DMS153 treated with DMSO at 0.1 percent for 48 hours (cell line): ENCODE data around the gene TUBB4B.
"Not testable (repeated sequence)": the region's sequence is repeated elsewhere in the genome, so short reads cannot be mapped to it uniquely, and the experiment has no call there.

ENCODE experiments used
- DNase-seq: peaks from one replicate; lab custom pipeline; 2025; ENCODE audit not compliant: unreplicated experiment; lab: John Stamatoyannopoulos, UW

TUBB4B gene

DNA sequence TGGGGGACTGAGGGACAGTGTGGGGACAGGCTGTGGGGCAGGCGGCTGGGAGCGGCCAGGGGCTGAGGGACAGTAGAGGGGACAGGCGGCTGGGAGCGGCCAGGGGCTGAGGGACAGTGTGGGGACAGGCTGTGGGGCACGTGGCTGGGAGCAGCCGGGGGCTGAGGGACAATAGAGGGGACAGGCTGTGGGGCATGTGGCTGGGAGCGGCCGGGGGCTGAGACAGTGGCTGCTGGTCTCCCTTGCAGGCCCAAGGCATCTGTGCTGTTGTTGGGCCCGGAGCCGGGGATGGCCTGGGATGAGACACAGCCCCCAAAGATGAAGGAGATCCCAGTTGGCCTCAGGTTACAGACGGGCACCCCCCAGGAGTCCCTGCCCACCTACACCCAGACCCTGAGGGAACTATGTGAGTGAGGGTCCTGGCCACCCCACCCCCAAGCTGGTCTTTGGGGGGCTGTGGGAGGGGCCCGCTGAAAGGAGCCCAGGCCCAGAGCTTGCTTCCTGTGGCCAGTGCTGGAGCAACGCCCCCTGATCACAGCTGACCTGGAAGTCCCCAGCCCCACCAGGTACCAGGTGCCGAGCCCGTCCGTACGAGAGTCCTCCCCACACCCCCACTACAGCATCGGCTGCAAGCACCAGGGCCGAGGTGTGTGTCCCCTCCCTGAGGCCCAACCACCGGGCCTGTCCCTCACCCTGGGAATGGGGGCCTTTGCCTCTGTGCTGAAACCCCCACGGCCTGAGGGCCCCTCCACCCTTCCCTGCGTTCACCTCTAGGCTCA lies 10.6 kb downstream of the TUBB4B start:
- no peak for DNase-seq

- DNase-seq = peak; percentile 18
These were observed 11.7 kb downstream of the TUBB4B start for GRCh38 chr9:137252555-137253506.

DNA sequence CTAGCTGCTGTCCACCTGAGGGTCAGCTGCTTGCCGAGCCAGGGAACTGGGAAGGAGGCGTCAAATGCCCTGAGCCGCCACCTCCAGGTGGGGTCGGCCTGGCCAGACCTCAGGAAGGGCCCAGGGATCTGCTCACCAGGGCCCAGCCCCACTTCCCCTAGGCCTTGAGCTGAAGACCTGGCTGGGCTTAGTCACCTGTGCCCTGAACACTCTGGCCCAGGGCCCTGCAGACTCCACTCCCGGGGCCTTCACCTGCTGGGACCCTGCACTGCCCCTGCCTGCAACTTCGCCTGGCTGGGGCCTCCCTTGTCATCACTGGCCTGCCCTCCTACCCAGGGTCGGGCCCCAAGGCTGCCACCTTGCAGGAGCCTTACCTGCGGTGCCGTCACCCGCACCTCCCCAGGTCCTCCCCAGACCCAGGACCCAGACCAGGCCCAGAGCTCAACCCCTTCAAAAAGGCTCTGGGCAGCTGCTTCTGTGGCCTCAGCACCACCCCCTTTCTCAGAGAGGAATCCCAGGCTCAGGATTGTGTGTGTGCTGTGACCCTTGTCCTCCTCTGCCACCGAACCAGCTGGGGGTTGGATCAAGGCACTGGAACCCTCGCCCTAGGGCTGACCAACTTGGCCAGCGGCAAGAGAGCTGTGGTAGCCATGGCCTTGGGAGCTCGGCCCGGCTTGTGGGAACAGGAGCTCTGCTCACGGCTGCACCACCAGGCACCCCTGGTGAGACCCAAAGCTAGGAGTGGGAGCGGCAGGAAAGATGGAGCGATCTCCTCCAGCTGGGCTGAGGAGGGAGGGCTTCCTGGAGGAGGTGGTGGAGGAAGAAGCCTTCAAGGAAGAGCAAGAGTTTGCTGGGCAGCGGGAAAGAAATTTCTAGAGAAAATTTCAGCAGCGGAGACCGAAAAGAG lies 12.9 kb downstream of the TUBB4B start:
- DNase-seq = no peak

- peak; percentile 68 for DNase-seq
These were observed 13.7 kb downstream of the TUBB4B start, which contains the start of gene NELFB for GRCh38 chr9:137254624-137255447. TSS of gene NELFB (plus strand) at chr9:137255327.

DNA sequence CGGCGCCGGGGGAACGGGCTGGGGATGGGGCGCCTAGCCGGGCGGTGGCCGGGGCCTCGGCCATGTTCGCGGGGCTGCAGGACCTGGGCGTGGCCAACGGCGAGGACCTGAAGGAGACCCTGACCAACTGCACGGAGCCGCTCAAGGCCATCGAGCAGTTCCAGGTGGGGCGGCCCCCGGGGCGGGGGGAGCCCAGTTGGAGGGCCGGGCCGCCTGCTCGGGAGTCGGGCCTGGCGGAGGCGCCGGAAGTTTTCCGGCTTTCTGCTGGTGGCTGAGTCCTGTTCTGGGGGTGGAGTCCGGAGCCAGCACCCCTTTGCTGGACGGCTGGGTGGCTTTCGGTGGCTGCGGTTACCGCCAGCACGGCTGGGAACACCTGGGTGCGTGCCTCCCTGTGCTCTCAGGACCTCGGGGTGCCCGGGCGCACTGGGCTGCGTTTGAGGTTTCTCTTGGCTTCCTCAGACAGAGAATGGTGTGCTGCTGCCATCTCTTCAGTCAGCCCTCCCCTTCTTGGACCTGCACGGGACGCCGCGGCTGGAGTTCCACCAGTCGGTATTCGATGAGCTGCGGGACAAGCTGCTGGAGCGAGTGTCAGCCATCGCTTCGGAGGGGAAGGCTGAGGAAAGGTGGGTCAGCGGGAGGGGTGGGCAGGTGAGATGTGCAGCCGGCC lies 14.5 kb downstream of the TUBB4B start:
- DNase-seq = no peak

- DNase-seq = no peak
These were observed 15.3 kb downstream of the TUBB4B start for GRCh38 chr9:137256362-137256761.

DNA sequence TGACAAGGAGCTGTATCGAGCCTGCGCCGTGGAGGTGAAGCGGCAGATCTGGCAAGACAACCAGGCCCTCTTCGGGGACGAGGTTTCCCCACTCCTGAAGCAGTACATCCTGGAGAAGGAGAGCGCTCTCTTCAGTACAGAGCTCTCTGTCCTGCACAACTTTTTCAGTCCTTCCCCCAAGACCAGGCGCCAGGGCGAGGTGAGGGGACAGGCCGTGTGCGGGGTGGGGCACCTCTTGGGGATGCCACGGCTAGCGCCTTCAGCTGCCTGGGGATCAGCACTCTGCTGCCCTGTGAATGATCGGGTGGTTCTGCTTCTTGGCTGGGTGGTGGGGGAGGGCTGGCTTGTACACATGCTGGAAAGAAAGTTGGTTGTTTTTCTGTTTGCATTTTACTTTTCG lies 15.8 kb downstream of the TUBB4B start:
- no peak for DNase-seq

GRCh38 chr9:137262173-137262908 lies 21.3 kb downstream of the TUBB4B start:
- not testable (repeated sequence) for DNase-seq

DNA sequence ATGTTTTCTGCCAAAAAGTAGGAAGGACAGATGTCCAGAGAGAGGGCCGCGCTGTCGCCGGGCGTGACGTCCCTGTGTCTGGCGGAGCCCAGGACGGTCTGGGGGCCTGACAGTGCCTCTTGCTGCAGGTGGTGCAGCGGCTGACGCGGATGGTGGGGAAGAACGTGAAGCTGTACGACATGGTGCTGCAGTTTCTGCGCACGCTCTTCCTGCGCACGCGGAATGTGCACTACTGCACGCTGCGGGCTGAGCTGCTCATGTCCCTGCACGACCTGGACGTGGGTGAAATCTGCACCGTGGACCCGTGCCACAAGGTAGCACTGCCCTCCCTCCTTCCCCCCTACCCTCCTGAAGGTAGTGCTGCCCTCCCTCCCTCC lies 21.8 kb downstream of the TUBB4B start:
- DNase-seq = no peak

- no peak for DNase-seq
These were observed 22.4 kb downstream of the TUBB4B start for GRCh38 chr9:137263506-137263905.

DNA sequence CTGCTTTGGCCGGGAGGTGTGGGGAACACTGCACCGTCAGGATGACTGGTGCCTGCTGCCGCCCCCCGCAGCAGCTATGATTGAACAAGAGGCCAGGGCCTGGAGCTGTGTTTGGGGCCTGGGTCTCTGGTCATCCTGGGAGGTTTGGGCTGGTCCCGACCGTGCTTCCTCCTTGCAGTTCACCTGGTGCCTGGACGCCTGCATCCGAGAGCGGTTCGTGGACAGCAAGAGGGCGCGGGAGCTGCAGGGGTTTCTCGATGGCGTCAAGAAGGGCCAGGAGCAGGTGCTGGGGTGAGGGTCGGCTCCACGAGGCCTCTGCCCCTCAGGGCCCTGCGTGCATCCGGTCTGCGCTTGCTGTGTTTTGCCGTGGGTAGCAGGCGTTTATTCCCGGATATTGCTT lies 23.0 kb downstream of the TUBB4B start:
- no peak for DNase-seq

DNA sequence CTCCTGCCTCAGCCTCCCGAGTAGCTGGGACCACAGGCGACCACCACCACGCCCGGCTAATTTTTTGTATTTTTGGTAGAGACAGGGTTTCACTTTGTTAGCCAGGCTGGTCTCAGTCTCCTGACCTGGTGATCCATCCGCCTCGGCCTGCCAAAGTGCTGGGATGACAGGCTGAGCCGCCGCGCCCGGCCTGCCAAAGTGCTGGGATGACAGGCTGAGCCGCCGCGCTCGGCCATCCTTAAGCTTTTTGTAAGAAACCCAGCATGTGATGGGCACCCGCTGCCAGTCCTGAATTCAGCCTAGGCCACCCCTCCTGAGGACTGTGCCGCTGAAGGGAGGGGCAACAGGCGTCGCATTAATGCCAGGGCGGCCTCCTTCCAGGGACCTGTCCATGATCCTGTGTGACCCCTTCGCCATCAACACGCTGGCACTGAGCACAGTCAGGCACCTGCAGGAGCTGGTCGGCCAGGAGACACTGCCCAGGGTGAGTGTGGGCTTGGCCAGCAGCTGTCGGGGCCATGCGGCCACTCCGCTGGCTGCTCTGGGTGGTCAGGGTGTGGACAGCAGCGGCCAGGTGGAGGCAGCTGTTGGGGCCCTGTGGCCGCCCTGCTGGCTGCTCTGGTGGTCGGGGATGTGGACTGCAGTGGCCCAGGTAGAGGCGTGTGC lies 24.5 kb downstream of the TUBB4B start:
- DNase-seq = no peak

DNA sequence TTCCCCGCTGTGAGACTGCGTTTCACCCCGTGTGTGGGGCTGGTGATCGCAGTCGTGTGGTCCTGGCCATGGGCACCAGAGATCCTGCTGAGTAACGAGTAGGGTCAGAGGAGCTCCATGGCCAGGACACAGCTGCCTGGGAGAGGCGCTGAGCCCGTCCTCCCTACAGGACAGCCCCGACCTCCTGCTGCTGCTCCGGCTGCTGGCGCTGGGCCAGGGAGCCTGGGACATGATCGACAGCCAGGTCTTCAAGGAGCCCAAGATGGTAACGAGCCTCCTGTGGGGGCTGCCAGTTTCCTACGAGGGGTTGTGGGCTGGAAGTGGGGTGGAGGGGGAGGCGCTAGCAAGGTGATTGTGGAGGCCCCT lies 25.1 kb downstream of the TUBB4B start:
- DNase-seq = no peak

GRCh38 chr9:137266585-137267453 lies 25.7 kb downstream of the TUBB4B start:
- DNase-seq = no peak

DNA sequence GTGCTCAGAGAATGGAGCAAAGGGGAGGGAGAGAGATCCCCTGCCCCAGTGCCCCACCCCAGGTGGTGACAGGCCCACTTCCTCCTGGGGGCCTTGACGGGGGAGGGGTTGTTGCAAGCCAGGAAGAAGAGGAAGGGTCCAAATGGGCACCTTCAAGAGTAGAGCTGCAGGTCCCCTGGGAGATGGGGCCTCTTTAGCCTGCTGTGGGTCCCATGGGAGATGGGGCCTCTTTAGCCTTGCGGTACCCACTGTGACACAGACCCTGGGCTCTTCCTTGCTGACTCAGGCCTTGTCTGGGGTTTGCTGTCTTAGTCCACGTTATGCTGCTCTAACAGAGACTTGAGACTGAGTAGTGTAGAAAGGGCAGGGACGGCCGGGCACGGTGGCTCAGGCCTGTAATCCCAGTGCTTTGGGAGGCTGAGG lies 26.9 kb downstream of the TUBB4B start:
- no peak for DNase-seq

DNA sequence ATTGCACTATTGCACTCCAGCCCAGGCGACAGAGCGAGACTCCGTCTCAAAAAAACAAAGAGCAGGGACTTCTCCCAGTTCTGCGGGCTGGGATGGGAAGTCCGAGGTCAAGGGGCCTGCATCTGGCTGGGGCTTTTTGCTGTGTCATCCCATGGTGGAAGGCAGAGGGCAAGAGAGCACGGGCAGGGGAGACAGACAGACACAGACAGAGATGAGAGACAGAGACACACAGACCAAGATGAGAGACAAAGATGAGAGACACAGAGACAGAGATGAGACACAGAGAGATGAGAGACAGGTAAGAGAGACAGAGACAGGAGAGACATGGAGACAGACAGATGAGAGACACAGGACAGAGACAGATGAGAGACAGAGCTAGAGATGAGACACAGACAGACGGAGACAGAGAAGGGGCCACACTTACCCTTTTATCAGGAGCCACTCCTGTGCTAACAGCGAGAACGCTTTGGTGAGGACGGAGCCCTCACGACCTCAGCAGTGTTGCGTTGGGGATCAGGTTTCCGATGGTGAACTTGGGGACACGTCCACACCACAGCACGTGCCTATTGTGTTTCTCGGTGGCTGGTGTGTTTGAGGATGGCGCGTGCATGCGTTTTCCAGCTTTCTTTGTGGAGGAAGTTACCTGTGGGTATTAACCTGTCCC lies 27.6 kb downstream of the TUBB4B start:
- DNase-seq = no peak

- peak; percentile 38 for DNase-seq
These were observed 28.2 kb downstream of the TUBB4B start for GRCh38 chr9:137269231-137269772.
